GM13976 (cell line): ENCODE measurements around the gene RPL37.
"Not testable (repeated sequence)": the region's sequence is repeated elsewhere in the genome, so short reads cannot be mapped to it uniquely, and the experiment has no call there.

ENCODE experiments used
- DNase-seq: peaks from one replicate; pipeline ENCODE4 v3.0.0; 2012; ENCODE audit warnings: low spot score
- in situ Hi-C: fragments of 300-500 bp; cut with MboI; formaldehyde crosslinking; loops from one replicate; pipeline ENCODE4 v1.12.0; 2022; ENCODE audit warnings: low sequenced_read_pairs, mixed read lengths, inconsistent platforms; ENCODE audit not compliant: unreplicated experiment
- TF ChIP-seq, protein P1 (sequence below): IDR thresholded peaks from 2 replicates; pipeline ENCODE4 v1.5.1; 2012; ENCODE audit warnings: borderline replicate concordance, mild to moderate bottlenecking; ENCODE audit not compliant: insufficient read depth; ENCODE audit errors: extremely low read depth, missing control alignments, control extremely low read depth

RPL37 gene

GRCh38 chr5:40834849-40835787 lies at the start of gene RPL37:
RPL37 (minus strand) TSS chr5:40835222; CDS start chr5:40835185, 37 bp downstream.
- TF ChIP-seq, protein P1, sequence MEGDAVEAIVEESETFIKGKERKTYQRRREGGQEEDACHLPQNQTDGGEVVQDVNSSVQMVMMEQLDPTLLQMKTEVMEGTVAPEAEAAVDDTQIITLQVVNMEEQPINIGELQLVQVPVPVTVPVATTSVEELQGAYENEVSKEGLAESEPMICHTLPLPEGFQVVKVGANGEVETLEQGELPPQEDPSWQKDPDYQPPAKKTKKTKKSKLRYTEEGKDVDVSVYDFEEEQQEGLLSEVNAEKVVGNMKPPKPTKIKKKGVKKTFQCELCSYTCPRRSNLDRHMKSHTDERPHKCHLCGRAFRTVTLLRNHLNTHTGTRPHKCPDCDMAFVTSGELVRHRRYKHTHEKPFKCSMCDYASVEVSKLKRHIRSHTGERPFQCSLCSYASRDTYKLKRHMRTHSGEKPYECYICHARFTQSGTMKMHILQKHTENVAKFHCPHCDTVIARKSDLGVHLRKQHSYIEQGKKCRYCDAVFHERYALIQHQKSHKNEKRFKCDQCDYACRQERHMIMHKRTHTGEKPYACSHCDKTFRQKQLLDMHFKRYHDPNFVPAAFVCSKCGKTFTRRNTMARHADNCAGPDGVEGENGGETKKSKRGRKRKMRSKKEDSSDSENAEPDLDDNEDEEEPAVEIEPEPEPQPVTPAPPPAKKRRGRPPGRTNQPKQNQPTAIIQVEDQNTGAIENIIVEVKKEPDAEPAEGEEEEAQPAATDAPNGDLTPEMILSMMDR = no peak
- in situ Hi-C loops = no loop called here
- peak; percentile 94 for DNase-seq

DNA sequence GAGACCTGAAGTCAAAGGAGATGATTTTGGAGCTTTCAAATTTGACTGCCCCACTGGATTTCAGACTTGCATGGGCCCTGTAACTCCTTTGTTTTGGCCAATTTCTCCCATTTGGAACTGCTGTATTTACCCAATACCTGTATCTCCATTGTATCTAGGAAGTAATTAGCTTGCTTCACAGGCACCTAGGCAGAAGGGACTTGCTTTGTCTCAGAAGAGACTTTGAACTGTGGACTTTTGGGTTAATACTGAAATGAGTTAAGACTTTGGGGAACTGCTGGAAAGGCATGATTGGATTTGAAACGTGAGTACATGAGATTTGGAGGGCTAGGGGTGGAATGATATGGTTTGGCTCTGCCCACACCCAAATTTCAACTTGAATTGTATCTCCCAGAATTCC lies 48.0 kb upstream of the RPL37 start:
- in situ Hi-C loops, DNase-seq: not testable (repeated sequence)

- DNase-seq = no peak
- in situ Hi-C loops = no loop called here
- TF ChIP-seq, protein P1 = no peak
These were observed 47.3 kb upstream of the RPL37 start for GRCh38 chr5:40882291-40882690.

DNA sequence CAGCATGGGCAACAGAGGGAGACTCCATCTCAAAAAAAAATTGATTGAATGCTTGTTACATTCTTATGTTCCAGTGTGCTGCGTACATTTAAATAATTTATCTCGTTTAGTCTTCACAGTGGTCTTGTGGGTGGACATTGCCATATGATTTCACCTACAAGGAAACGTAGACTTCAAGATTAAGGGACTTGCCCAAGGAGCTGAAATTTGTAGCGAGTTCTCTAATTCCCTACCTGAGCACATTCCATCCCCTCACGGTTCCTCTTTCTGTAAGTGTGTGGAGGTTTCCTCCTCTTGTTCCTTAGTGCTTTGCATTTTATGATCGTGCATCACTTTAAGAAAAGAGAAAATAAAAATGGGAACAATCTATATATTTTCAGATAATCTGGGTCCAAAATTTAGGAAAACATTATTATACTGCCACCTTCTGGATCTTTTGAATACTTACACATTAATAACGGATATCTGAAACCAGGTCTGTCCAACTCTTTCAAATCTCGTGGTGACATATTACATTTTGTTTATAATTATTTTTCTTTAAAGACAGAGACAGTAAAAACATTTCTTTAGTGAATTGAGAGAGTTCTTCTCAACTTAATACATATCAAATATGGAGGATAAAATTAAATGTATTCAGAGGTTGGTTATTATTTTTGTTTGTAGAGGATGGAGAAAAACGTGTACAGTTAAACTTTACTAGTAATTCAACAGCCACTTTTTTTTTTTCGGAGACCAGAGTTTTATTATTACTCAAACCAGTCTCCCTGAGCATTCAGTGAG lies 44.3 kb upstream of the RPL37 start:
- DNase-seq = peak; percentile 38
- in situ Hi-C loops = no loop called here
- TF ChIP-seq, protein P1 = peak; percentile 4

- TF ChIP-seq, protein P1 = no peak
- in situ Hi-C loops = no loop called here
- no peak for DNase-seq
These were observed 42.5 kb upstream of the RPL37 start for GRCh38 chr5:40877371-40877988.

- in situ Hi-C loops = no loop called here
These were observed 40.9 kb upstream of the RPL37 start for GRCh38 chr5:40875958-40876357.

More at GRCh38 chr5:40875958-40876357, 40.9 kb upstream of the RPL37 start:
- TF ChIP-seq, protein P1 = no peak
- no peak for DNase-seq
